GM06990 (cell line): ENCODE data around the gene C1orf167.

Source experiments
- DNase-seq: peaks from one replicate; pipeline ENCODE4 v3.0.0-alpha.2; 2011; ENCODE audit not compliant: insufficient read length; ENCODE audit errors: extremely low read depth
- H3K27me3 ChIP-seq: replicated peaks from 2 replicates; pipeline ENCODE4 v1.6.0; 2011; ENCODE audit warnings: low read length; ENCODE audit not compliant: control insufficient read depth, insufficient read depth
- H3K36me3 ChIP-seq: 2 replicates; pipeline ENCODE4 v1.5.1; 2011; ENCODE audit warnings: low read length; ENCODE audit not compliant: control insufficient read depth, insufficient read depth
- H3K4me3 ChIP-seq: replicated peaks from 2 replicates; pipeline ENCODE4 v1.5.1; 2011; ENCODE audit warnings: low read depth, mild to moderate bottlenecking, control low read depth, low read length
- CTCF ChIP-seq: IDR thresholded peaks from 2 replicates; pipeline ENCODE4 v1.5.1; 2011; ENCODE audit warnings: low read length, control low read depth, mild to moderate bottlenecking, inconsistent platforms; ENCODE audit not compliant: insufficient read depth, poor library complexity, severe bottlenecking

C1orf167 gene

GRCh38 chr1:11805422-11806306 lies 43.7 kb downstream of the C1orf167 start, which contains the start of the genes CLCN6 and MTHFR:
Gene CLCN6 (plus strand): TSS chr1:11806191. CDS start chr1:11806263, 72 bp downstream.
Gene MTHFR (minus strand): TSS chr1:11805964. CDS start chr1:11803116, 2,848 bp downstream.
- H3K36me3 ChIP-seq: peaks cover 5% of the 10 kb centered on the region
- TF ChIP-seq CTCF: no peak
- peak within 1 kb of the TSS; percentile 92 for H3K4me3 ChIP-seq
- no peaks in the 10 kb centered on the region for H3K27me3 ChIP-seq
- DNase-seq: peak; percentile 99

- no peaks in the 10 kb centered on the region for H3K27me3 ChIP-seq
- DNase-seq: no peak
- no peak for TF ChIP-seq CTCF
- no peaks in the 10 kb centered on the region; the same call in 1 of the 2 replicates for H3K36me3 ChIP-seq
- peak overlapping the region; percentile 92 for H3K4me3 ChIP-seq
Observed at GRCh38 chr1:11806307-11806936, 44.4 kb downstream of the C1orf167 start.

- Histone ChIP-seq H3K4me3 (peak overlapping the region; percentile 92), H3K27me3 (no peaks in the 10 kb centered on the region), H3K36me3 (peaks cover under 1% of the 10 kb centered on the region)
- TF ChIP-seq CTCF: no peak
- DNase-seq: no peak
Observed at GRCh38 chr1:11807133-11807532, 45.1 kb downstream of the C1orf167 start.

GRCh38 chr1:11813021-11813420 lies 51.0 kb downstream of the C1orf167 start:
- Histone ChIP-seq H3K27me3 (no peaks in the 10 kb centered on the region), H3K36me3 (peaks cover 12% of the 10 kb centered on the region), H3K4me3 (no peak overlapping the region)
- DNase-seq: no peak
- TF ChIP-seq CTCF: no peak

- Histone ChIP-seq H3K27me3 (no peaks in the 10 kb centered on the region), H3K36me3 (peaks cover 13% of the 10 kb centered on the region), H3K4me3 (no peak overlapping the region)
- no peak for TF ChIP-seq CTCF
- no peak for DNase-seq
Observed at GRCh38 chr1:11817192-11817591, 55.2 kb downstream of the C1orf167 start.
